Neural cell (in vitro differentiated cells): ENCODE measurements around the gene CMC1. TPM values are rescaled to one million over a fixed set of nuclear protein-coding genes. Genes with fewer than 3 reads are reported as not detected.

ENCODE experiments used
- H2AFZ ChIP-seq: fragments of 200-600, 300-800 bp; sonication (generic), shearing (Covaris generic); 2 replicates; pipeline ENCODE4 v1.6.0; 2014; ENCODE audit warnings: low read depth, mild to moderate bottlenecking, antibody characterized with exemption, low read length, moderate library complexity
- H3F3A ChIP-seq: fragments of 200-600 bp; shearing (Covaris generic); 2 replicates; pipeline ENCODE4 v1.6.1; 2016; ENCODE audit warnings: mild to moderate bottlenecking, moderate library complexity, mixed read lengths, antibody characterized with exemption, low read length; ENCODE audit not compliant: insufficient read depth, poor library complexity, severe bottlenecking
- H3K27ac ChIP-seq: fragments of 200-600, 300-800 bp; sonication (generic), shearing (Covaris generic); 2 replicates; pipeline ENCODE4 v1.5.1; 2014; ENCODE audit warnings: mild to moderate bottlenecking, low read length, moderate library complexity
- H3K27me3 ChIP-seq: fragments of 300-800, 200-600 bp; sonication (generic), shearing (Covaris generic); 2 replicates; pipeline ENCODE4 v1.6.0; 2014; ENCODE audit warnings: mild to moderate bottlenecking, low read depth, low read length, moderate library complexity; ENCODE audit not compliant: insufficient read depth
- H3K36me3 ChIP-seq: fragments of 300-800, 200-600 bp; sonication (generic), shearing (Covaris generic); 2 replicates; pipeline ENCODE4 v1.5.1; 2014; ENCODE audit warnings: mild to moderate bottlenecking, antibody characterized with exemption, low read length, moderate library complexity; ENCODE audit not compliant: insufficient read depth
- H3K4me2 ChIP-seq: fragments of 300-800, 200-600 bp; sonication (generic), shearing (Covaris generic); 2 replicates; pipeline ENCODE4 v1.6.0; 2014; ENCODE audit warnings: mild to moderate bottlenecking, low read length
- H3K4me3 ChIP-seq: fragments of 300-800, 200-600 bp; sonication (generic), shearing (Covaris generic); 2 replicates; pipeline ENCODE4 v1.5.1; 2014; ENCODE audit warnings: mild to moderate bottlenecking, low read length, moderate library complexity
- H3K79me2 ChIP-seq: fragments of 200-600 bp; shearing (Covaris generic); replicated peaks from 2 replicates; pipeline ENCODE4 v1.6.0; 2014; ENCODE audit warnings: mild to moderate bottlenecking, low read length, moderate library complexity; ENCODE audit not compliant: insufficient read depth
- H3K9ac ChIP-seq: fragments of 300-800, 200-600 bp; sonication (generic), shearing (Covaris generic); 2 replicates; pipeline ENCODE4 v1.6.1; 2016; ENCODE audit warnings: mild to moderate bottlenecking, low read length, mixed read lengths
- H3K9me2 ChIP-seq: fragments of 200-600 bp; shearing (Covaris generic); 2 replicates; pipeline ENCODE4 v1.6.1; 2016; ENCODE audit warnings: mild to moderate bottlenecking, low read length, mixed read lengths; ENCODE audit not compliant: insufficient read depth
- H3K9me3 ChIP-seq: fragments of 200-600, 300-800 bp; sonication (generic), shearing (Covaris generic); 2 replicates; pipeline ENCODE4 v1.6.1; 2016; ENCODE audit warnings: mild to moderate bottlenecking, mixed run types, low read length, moderate library complexity, mixed read lengths
- H4K20me1 ChIP-seq: fragments of 200-600 bp; shearing (Covaris generic); 2 replicates; pipeline ENCODE4 v1.6.1; 2016; ENCODE audit warnings: mild to moderate bottlenecking, mixed run types; ENCODE audit not compliant: insufficient read depth
- CTCF ChIP-seq: fragments of 450-650 bp; IDR thresholded peaks from 2 replicates; pipeline ENCODE4 v1.5.1; 2014; ENCODE audit warnings: antibody characterized with exemption, mild to moderate bottlenecking, moderate library complexity; ENCODE audit not compliant: poor library complexity, severe bottlenecking
- EP300 ChIP-seq: fragments of 450-650 bp; conservative IDR thresholded peaks from 2 replicates; pipeline ENCODE4 v1.6.1; 2014; ENCODE audit warnings: antibody characterized with exemption, mild to moderate bottlenecking, moderate library complexity; ENCODE audit not compliant: poor library complexity, severe bottlenecking
- EZH2 ChIP-seq: fragments of 200-600, 300-800 bp; shearing (Covaris generic), sonication (generic); IDR thresholded peaks from 2 replicates; pipeline ENCODE4 v1.6.1; 2014; ENCODE audit warnings: antibody characterized with exemption, low read length, borderline replicate concordance, mild to moderate bottlenecking; ENCODE audit not compliant: insufficient read depth, poor library complexity, severe bottlenecking
- MXI1 ChIP-seq: fragments of 450-650 bp; conservative IDR thresholded peaks from 2 replicates; pipeline ENCODE4 v1.6.1; 2014; ENCODE audit warnings: antibody characterized with exemption, mild to moderate bottlenecking; ENCODE audit not compliant: poor library complexity, severe bottlenecking
- POLR2AphosphoS5 ChIP-seq: IDR thresholded peaks from 2 replicates; pipeline ENCODE4 v1.6.1; 2012
- RAD21 ChIP-seq: fragments of 450-650 bp; conservative IDR thresholded peaks from 2 replicates; pipeline ENCODE4 v1.6.1; 2014; ENCODE audit warnings: antibody characterized with exemption, mild to moderate bottlenecking, moderate library complexity
- REST ChIP-seq: IDR thresholded peaks from 2 replicates; pipeline ENCODE4 v1.6.1; 2012; ENCODE audit warnings: borderline replicate concordance
- SMC3 ChIP-seq: fragments of 450-650 bp; conservative IDR thresholded peaks from 2 replicates; pipeline ENCODE4 v1.6.1; 2014; ENCODE audit warnings: antibody characterized with exemption, mild to moderate bottlenecking, moderate library complexity; ENCODE audit not compliant: poor library complexity
- TAF1 ChIP-seq: IDR thresholded peaks from 2 replicates; pipeline ENCODE4 v1.6.1; 2012; ENCODE audit warnings: low read depth
- polyA plus RNA-seq: library from polyadenylated mRNA; depleted of rRNA; stranded (reverse); fragments of >200 nt; gene quantifications from 2 replicates; pipeline ENCODE4 v1.2.3, GENCODE V29; 2014

The CMC1 gene
- polyA plus RNA-seq, 1 donor from 2014 or later: 8.7 TPM

GRCh38 chr3:28206479-28206878 is 34.9 kb upstream of the CMC1 start:
- Histone ChIP-seq H2AFZ (no peak overlapping the region), H3K9me2 (no peaks in the 10 kb centered on the region), H3K4me3 (no peak overlapping the region), H3K27ac (no peak overlapping the region), H3K9me3 (no peaks in the 10 kb centered on the region), H4K20me1 (no peaks in the 10 kb centered on the region), H3K4me2 (no peak overlapping the region), H3K79me2 (no peaks in the 10 kb centered on the region), H3K36me3 (no peaks in the 10 kb centered on the region), H3F3A (no peaks in the 10 kb centered on the region), H3K27me3 (no peaks in the 10 kb centered on the region), H3K9ac (no peak overlapping the region)
- TF ChIP-seq MXI1: no peak
- TF ChIP-seq EP300: no peak
- no peak for TF ChIP-seq TAF1
- TF ChIP-seq SMC3: no peak
- no peak for TF ChIP-seq EZH2
- no peak for TF ChIP-seq CTCF
- no peak for TF ChIP-seq RAD21

GRCh38 chr3:28207000-28207733 is 34.3 kb upstream of the CMC1 start:
- H3K36me3 ChIP-seq: no peaks in the 10 kb centered on the region
- H3K9ac ChIP-seq: no peak overlapping the region
- H3K27ac ChIP-seq: no peak overlapping the region
- H3F3A ChIP-seq: no peaks in the 10 kb centered on the region
- no peak overlapping the region for H3K4me2 ChIP-seq
- H3K9me2 ChIP-seq: no peaks in the 10 kb centered on the region
- H3K9me3 ChIP-seq: no peaks in the 10 kb centered on the region
- TF ChIP-seq MXI1 (no peak), POLR2AphosphoS5 (no peak), CTCF (no peak), EP300 (no peak), EZH2 (no peak), REST (no peak)
- no peaks in the 10 kb centered on the region for H3K79me2 ChIP-seq
- H3K4me3 ChIP-seq: no peak overlapping the region
- no peaks in the 10 kb centered on the region for H4K20me1 ChIP-seq
- no peaks in the 10 kb centered on the region for H3K27me3 ChIP-seq
- H2AFZ ChIP-seq: no peak overlapping the region
